ENCODE results near the gene ZNF629. TPM values are rescaled to one million over a fixed set of nuclear protein-coding genes. Genes with fewer than 3 reads are reported as not detected.

ZNF629 gene
- total RNA-seq, 1 experiment from 2014 or later: 4.8 TPM

- Histone ChIP-seq H3K4me1 (ENCODE audit: low read length) (no peaks in the 10 kb centered on the region), H3K27me3 (ENCODE audit: low read length) (no peaks in the 10 kb centered on the region), H3K9ac (ENCODE audit: low read length) (no peak overlapping the region), H3K4me2 (ENCODE audit: low read depth, low read length, poor library complexity, severe bottlenecking) (no peak overlapping the region), H3K36me3 (ENCODE audit: insufficient read depth, low read length) (peaks cover 38% of the 10 kb centered on the region), H3K27ac (ENCODE audit: low read length) (no peak overlapping the region), H3K4me3 (ENCODE audit: low read length) (no peak overlapping the region), H3K9me2 (replicated peaks; ENCODE audit: insufficient read depth, low read length) (no peaks in the 10 kb centered on the region), H2AFZ (ENCODE audit: low read length) (no peak overlapping the region), H3K79me2 (ENCODE audit: low read length) (peaks cover 3% of the 10 kb centered on the region; the same call in 1 of the 2 replicates), H4K20me1 (ENCODE audit: insufficient read depth, low read depth, low read length) (peaks cover 3% of the 10 kb centered on the region; the same call in 1 of the 2 replicates), H3K9me3 (ENCODE audit: low read length) (no peaks in the 10 kb centered on the region)
- no peak for DNase-seq
These were observed 55.6 kb downstream of the ZNF629 start for GRCh38 chr16:30731411-30731810.

GRCh38 chr16:30728899-30729672 is 57.9 kb downstream of the ZNF629 start:
- Histone ChIP-seq H2AFZ (ENCODE audit: low read length) (no peak overlapping the region), H3K27ac (ENCODE audit: low read length) (no peak overlapping the region), H3K4me1 (ENCODE audit: low read length) (no peaks in the 10 kb centered on the region), H3K4me2 (ENCODE audit: low read depth, low read length, poor library complexity, severe bottlenecking) (no peak overlapping the region), H4K20me1 (ENCODE audit: insufficient read depth, low read depth, low read length) (peaks cover 3% of the 10 kb centered on the region; the same call in 1 of the 2 replicates), H3K36me3 (ENCODE audit: insufficient read depth, low read length) (peaks cover 57% of the 10 kb centered on the region), H3K79me2 (ENCODE audit: low read length) (peaks cover 17% of the 10 kb centered on the region), H3K27me3 (ENCODE audit: low read length) (no peaks in the 10 kb centered on the region), H3K4me3 (ENCODE audit: low read length) (no peak overlapping the region), H3K9me3 (ENCODE audit: low read length) (no peaks in the 10 kb centered on the region), H3K9me2 (replicated peaks; ENCODE audit: insufficient read depth, low read length) (no peaks in the 10 kb centered on the region), H3K9ac (ENCODE audit: low read length) (no peak overlapping the region)
- no peak for DNase-seq

Small RNA genes lying within 50 kb of the gene (small RNA-seq; reads per million reads assigned to genes)
- not detected for gene RF00017

Other genes starting within 250 kb of the ZNF629 start
- gene ZNF764, start 228.8 kb downstream of the ZNF629 start, total RNA-seq (2014; rRNA removed; shearing (Covaris generic); ENCODE audit: low replicate concordance): 7.0 and 15.8 TPM in 2 replicates
- 18.0 and 24.9 TPM in 2 replicates for gene ZNF688, start 215.5 kb downstream of the ZNF629 start, total RNA-seq (2014; rRNA removed; shearing (Covaris generic); ENCODE audit: low replicate concordance)
- gene ZNF785, start 201.5 kb downstream of the ZNF629 start, total RNA-seq (2014; rRNA removed; shearing (Covaris generic); ENCODE audit: low replicate concordance): 14.9 and 20.8 TPM in 2 replicates
- gene ZNF689, start 176.8 kb downstream of the ZNF629 start, total RNA-seq (2014; rRNA removed; shearing (Covaris generic); ENCODE audit: low replicate concordance): 6.9 and 7.5 TPM in 2 replicates
- 17.4 and 42.0 TPM in 2 replicates for gene PRR14, start 136.2 kb downstream of the ZNF629 start, total RNA-seq (2014; rRNA removed; shearing (Covaris generic); ENCODE audit: low replicate concordance)
- 32.9 and 36.1 TPM in 2 replicates for gene FBRS, start 128.8 kb downstream of the ZNF629 start, total RNA-seq (2014; rRNA removed; shearing (Covaris generic); ENCODE audit: low replicate concordance)
- gene SRCAP, start 88.0 kb downstream of the ZNF629 start, total RNA-seq (2014; rRNA removed; shearing (Covaris generic); ENCODE audit: low replicate concordance): 13.2 and 21.2 TPM in 2 replicates
- gene PHKG2, start 38.8 kb downstream of the ZNF629 start, total RNA-seq (2014; rRNA removed; shearing (Covaris generic); ENCODE audit: low replicate concordance): 32.3 and 35.5 TPM in 2 replicates
- 8.9 and 15.0 TPM in 2 replicates for gene CFAP119, start 25.1 kb downstream of the ZNF629 start, total RNA-seq (2014; rRNA removed; shearing (Covaris generic); ENCODE audit: low replicate concordance)
- gene RNF40, start 24.9 kb downstream of the ZNF629 start, total RNA-seq (2014; rRNA removed; shearing (Covaris generic); ENCODE audit: low replicate concordance): 57.9 and 66.4 TPM in 2 replicates
- 27.4 and 59.7 TPM in 2 replicates for gene BCL7C, start 106.9 kb upstream of the ZNF629 start, total RNA-seq (2014; rRNA removed; shearing (Covaris generic); ENCODE audit: low replicate concordance)
- gene CTF1, start 109.4 kb upstream of the ZNF629 start, total RNA-seq (2014; rRNA removed; shearing (Covaris generic); ENCODE audit: low replicate concordance): 0.94 and 1.1 TPM in 2 replicates
- gene FBXL19, start 136.4 kb upstream of the ZNF629 start, total RNA-seq (2014; rRNA removed; shearing (Covaris generic); ENCODE audit: low replicate concordance): 24.5 and 59.5 TPM in 2 replicates
- gene ORAI3, start 161.9 kb upstream of the ZNF629 start, total RNA-seq (2014; rRNA removed; shearing (Covaris generic); ENCODE audit: low replicate concordance): 34.0 and 60.7 TPM in 2 replicates
- 3.8 and 4.3 TPM in 2 replicates for gene SETD1A, start 170.5 kb upstream of the ZNF629 start, total RNA-seq (2014; rRNA removed; shearing (Covaris generic); ENCODE audit: low replicate concordance)
- 0.65 and 2.7 TPM in 2 replicates for gene HSD3B7, start 198.0 kb upstream of the ZNF629 start, total RNA-seq (2014; rRNA removed; shearing (Covaris generic); ENCODE audit: low replicate concordance)
- gene STX1B, start 223.4 kb upstream of the ZNF629 start, total RNA-seq (2014; rRNA removed; shearing (Covaris generic); ENCODE audit: low replicate concordance): 0.07 and 0.11 TPM in 2 replicates
- 16.6 and 16.7 TPM in 2 replicates for gene STX4, start 246.4 kb upstream of the ZNF629 start, total RNA-seq (2014; rRNA removed; shearing (Covaris generic); ENCODE audit: low replicate concordance)

Data from Karpas-422 (cell line).